Mesendoderm (in vitro differentiated cells): ENCODE measurements around the gene ANKRD18B.
"Not testable (repeated sequence)": the region's sequence is repeated elsewhere in the genome, so short reads cannot be mapped to it uniquely, and the experiment has no call there.

Experiments
- DNase-seq: peaks from one replicate; pipeline ENCODE4 v3.0.0; 2013
- H2AK5ac ChIP-seq: 2 replicates; pipeline ENCODE4 v1.6.1; 2013; ENCODE audit warnings: low read length, inconsistent platforms
- H2BK120ac ChIP-seq: 2 replicates; pipeline ENCODE4 v1.6.1; 2013; ENCODE audit warnings: low read depth, mild to moderate bottlenecking, low read length, moderate library complexity, mixed read lengths
- H2BK15ac ChIP-seq: replicated peaks from 2 replicates; pipeline ENCODE4 v1.6.1; 2013; ENCODE audit warnings: low read depth, mild to moderate bottlenecking, moderate library complexity
- H2BK5ac ChIP-seq: 2 replicates; pipeline ENCODE4 v1.6.1; 2013; ENCODE audit warnings: low read length, inconsistent platforms
- H3K18ac ChIP-seq: 2 replicates; pipeline ENCODE4 v1.6.1; 2013; ENCODE audit warnings: mild to moderate bottlenecking, low read length, mixed read lengths
- H3K23ac ChIP-seq: one replicate; pipeline ENCODE4 v1.6.1; 2013; ENCODE audit warnings: low read length
- H3K27ac ChIP-seq: 2 replicates; pipeline ENCODE4 v1.5.1; 2013; ENCODE audit warnings: low read depth, mild to moderate bottlenecking, inconsistent platforms, low read length, moderate library complexity
- H3K27me3 ChIP-seq: 2 replicates; pipeline ENCODE4 v1.6.1; 2013; ENCODE audit warnings: low read length, control low read depth, mild to moderate bottlenecking, inconsistent platforms; ENCODE audit not compliant: insufficient read depth, poor library complexity
- H3K36me3 ChIP-seq: 2 replicates; pipeline ENCODE4 v1.6.1; 2013; ENCODE audit warnings: low read length, inconsistent platforms; ENCODE audit not compliant: control insufficient read depth, insufficient read depth
- H3K4ac ChIP-seq: one replicate; pipeline ENCODE4 v1.6.1; 2013; ENCODE audit warnings: low read depth, mild to moderate bottlenecking, low read length, moderate library complexity
- H3K4me1 ChIP-seq: 2 replicates; pipeline ENCODE4 v1.6.1; 2013; ENCODE audit warnings: low read depth, low read length, inconsistent platforms; ENCODE audit not compliant: control insufficient read depth
- H3K4me2 ChIP-seq: 2 replicates; pipeline ENCODE4 v1.6.1; 2013; ENCODE audit warnings: low read length
- H3K4me3 ChIP-seq: 2 replicates; pipeline ENCODE4 v1.5.1; 2013; ENCODE audit warnings: mild to moderate bottlenecking, low read length
- H3K56ac ChIP-seq: one replicate; pipeline ENCODE4 v1.6.1; 2013; ENCODE audit warnings: low read length
- H3K79me1 ChIP-seq: 2 replicates; pipeline ENCODE4 v1.6.1; 2013; ENCODE audit warnings: low read length, inconsistent platforms
- H3K79me2 ChIP-seq: 2 replicates; pipeline ENCODE4 v1.6.1; 2013; ENCODE audit warnings: mild to moderate bottlenecking, low read length; ENCODE audit not compliant: control insufficient read depth, insufficient read depth
- H3K9ac ChIP-seq: 2 replicates; pipeline ENCODE4 v1.6.1; 2013; ENCODE audit warnings: low read length, inconsistent platforms
- H4K5ac ChIP-seq: one replicate; pipeline ENCODE4 v1.6.1; 2013; ENCODE audit warnings: low read length
- H4K8ac ChIP-seq: one replicate; pipeline ENCODE4 v1.6.1; 2013; ENCODE audit warnings: low read depth, mild to moderate bottlenecking, control low read depth, low read length, moderate library complexity
- WGBS: extraction: QIAGEN DNeasy Blood & Tissue Kit; methylation state at CpG from one replicate; pipeline ENCODE4 v1.1.7; 2013; ENCODE audit warnings: low lambda C conversion rate, missing lambda C conversion rate; ENCODE audit not compliant: insufficient coverage; ENCODE audit errors: extremely low coverage; 5-methylcytosine and 5-hydroxymethylcytosine counted together

The ANKRD18B gene

DNA sequence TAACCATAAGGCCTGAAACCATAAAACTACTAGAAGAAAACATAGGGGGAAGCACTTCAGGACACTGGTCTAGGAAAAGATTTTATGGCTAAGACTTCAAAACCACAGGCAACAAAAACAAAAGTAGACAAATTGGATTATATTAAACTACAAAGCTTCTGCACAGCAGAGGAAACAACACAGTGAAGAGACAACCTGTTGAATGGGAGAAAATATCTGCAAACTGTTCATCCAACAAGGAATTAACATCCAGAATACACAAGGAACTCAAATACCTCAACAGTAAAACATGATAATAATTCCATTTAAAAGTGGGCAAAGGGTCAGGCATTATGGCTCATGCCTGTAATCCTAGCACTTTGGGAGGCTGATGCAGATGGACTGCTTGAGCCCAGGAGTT lies 38.7 kb upstream of the ANKRD18B start:
- not testable (repeated sequence) for H2BK5ac ChIP-seq, H2AK5ac ChIP-seq, H3K56ac ChIP-seq, H3K4me1 ChIP-seq, H2BK15ac ChIP-seq, H2BK120ac ChIP-seq, H3K79me2 ChIP-seq, H4K5ac ChIP-seq, H3K23ac ChIP-seq, H3K4ac ChIP-seq, H3K79me1 ChIP-seq, H4K8ac ChIP-seq, H3K27ac ChIP-seq, H3K4me3 ChIP-seq, DNase-seq, H3K36me3 ChIP-seq, H3K4me2 ChIP-seq, H3K9ac ChIP-seq, H3K27me3 ChIP-seq, H3K18ac ChIP-seq

DNA sequence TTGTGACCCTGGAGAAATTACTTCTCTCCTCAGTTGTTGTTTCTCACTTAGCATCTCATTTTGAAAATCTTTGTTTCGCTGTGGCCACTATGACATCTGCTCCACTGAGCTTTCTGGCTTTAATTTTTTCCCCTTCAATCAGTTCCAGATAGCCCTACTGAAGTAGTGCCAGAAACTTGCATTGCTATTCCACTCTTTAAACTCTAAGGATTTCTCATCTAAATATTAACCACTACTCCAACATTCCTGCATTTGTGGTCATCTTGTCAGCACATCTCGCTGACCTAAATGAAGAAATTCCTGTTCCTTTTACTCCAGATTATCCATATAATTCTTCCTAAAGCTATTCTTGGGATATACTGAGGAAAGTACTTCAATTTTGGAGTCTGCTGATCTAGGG lies 35.0 kb upstream of the ANKRD18B start:
- no peaks in the 10 kb centered on the region for H3K4me1 ChIP-seq
- H3K4me2 ChIP-seq = no peak overlapping the region
- WGBS = no CpG with 5 or more reads among the region's 2 CpGs
- no peak overlapping the region for H2AK5ac ChIP-seq
- H4K5ac ChIP-seq = no peak overlapping the region
- H3K27me3 ChIP-seq = no peaks in the 10 kb centered on the region
- no peak overlapping the region for H2BK120ac ChIP-seq
- H3K27ac ChIP-seq = no peak overlapping the region
- no peak overlapping the region for H2BK5ac ChIP-seq
- H4K8ac ChIP-seq = no peak overlapping the region
- no peak overlapping the region for H3K4ac ChIP-seq
- no peak overlapping the region for H3K56ac ChIP-seq
- H2BK15ac ChIP-seq = no peak overlapping the region
- no peak for DNase-seq
- no peak overlapping the region for H3K4me3 ChIP-seq
- H3K36me3 ChIP-seq = no peaks in the 10 kb centered on the region
- H3K79me2 ChIP-seq = no peaks in the 10 kb centered on the region
- no peak overlapping the region for H3K9ac ChIP-seq
- no peak overlapping the region for H3K23ac ChIP-seq
- no peaks in the 10 kb centered on the region for H3K79me1 ChIP-seq
- no peak overlapping the region for H3K18ac ChIP-seq

DNA sequence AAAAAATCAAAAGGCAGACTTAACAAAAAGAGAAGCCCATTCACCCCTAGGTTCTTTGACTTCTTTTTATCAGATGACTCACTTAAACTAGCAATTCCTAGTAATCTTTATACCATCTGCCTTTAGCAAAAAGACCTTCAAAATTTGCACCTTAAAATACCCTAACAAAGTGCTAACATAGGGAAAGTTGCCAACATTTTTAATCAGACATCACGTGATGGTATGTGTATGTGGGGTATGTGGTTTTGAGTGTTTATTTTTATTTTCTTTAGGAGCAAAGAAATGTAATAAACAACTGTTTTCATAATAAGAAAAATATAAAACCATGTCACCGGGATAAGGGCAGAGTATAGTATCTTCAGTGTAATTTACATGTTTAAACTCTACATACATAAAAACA lies 30.2 kb upstream of the ANKRD18B start:
- H3K4me1 ChIP-seq, H3K27me3 ChIP-seq, H2BK120ac ChIP-seq, H3K23ac ChIP-seq, H3K18ac ChIP-seq, H3K4ac ChIP-seq, H3K79me1 ChIP-seq, H4K5ac ChIP-seq, H3K4me3 ChIP-seq, H2BK5ac ChIP-seq, DNase-seq, H3K4me2 ChIP-seq, H3K36me3 ChIP-seq, H2BK15ac ChIP-seq, H2AK5ac ChIP-seq, H3K79me2 ChIP-seq, H3K27ac ChIP-seq, H4K8ac ChIP-seq, H3K56ac ChIP-seq, H3K9ac ChIP-seq: not testable (repeated sequence)
- WGBS = 100% methylated on average over 1 of the region's 2 CpGs

DNA sequence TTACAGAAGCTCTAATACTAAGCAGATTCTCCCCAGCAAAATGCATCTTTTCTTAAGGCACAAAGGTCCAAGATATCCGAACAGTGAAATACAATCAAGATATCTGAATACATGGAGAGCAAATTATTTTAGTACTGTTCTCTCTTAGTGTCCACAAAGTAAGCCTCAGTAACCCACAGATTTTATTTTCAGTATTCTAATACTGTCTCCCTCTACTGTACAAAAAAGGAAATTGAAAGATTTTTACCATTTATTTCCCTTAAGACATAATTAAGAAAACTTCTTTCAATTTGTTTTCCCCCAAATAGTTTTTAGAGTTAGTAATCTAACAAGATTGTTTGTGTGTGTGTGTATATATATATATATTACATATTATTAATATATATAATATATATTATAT lies 25.7 kb upstream of the ANKRD18B start:
- no peak overlapping the region for H4K8ac ChIP-seq
- no CpG with 5 or more reads among the region's 1 CpG for WGBS
- no peak for DNase-seq
- H2BK5ac ChIP-seq = no peak overlapping the region
- no peak overlapping the region for H2BK120ac ChIP-seq
- no peak overlapping the region for H4K5ac ChIP-seq
- no peak overlapping the region for H3K56ac ChIP-seq
- H2AK5ac ChIP-seq = no peak overlapping the region
- no peaks in the 10 kb centered on the region for H3K4me1 ChIP-seq
- H3K18ac ChIP-seq = no peak overlapping the region
- H3K4me3 ChIP-seq = no peak overlapping the region
- H3K4ac ChIP-seq = no peak overlapping the region
- H3K79me1 ChIP-seq = no peaks in the 10 kb centered on the region
- H3K27me3 ChIP-seq = no peaks in the 10 kb centered on the region
- H2BK15ac ChIP-seq = no peak overlapping the region
- no peaks in the 10 kb centered on the region for H3K36me3 ChIP-seq
- no peak overlapping the region for H3K23ac ChIP-seq
- H3K79me2 ChIP-seq = no peaks in the 10 kb centered on the region
- H3K9ac ChIP-seq = no peak overlapping the region
- H3K4me2 ChIP-seq = no peak overlapping the region
- H3K27ac ChIP-seq = no peak overlapping the region

DNA sequence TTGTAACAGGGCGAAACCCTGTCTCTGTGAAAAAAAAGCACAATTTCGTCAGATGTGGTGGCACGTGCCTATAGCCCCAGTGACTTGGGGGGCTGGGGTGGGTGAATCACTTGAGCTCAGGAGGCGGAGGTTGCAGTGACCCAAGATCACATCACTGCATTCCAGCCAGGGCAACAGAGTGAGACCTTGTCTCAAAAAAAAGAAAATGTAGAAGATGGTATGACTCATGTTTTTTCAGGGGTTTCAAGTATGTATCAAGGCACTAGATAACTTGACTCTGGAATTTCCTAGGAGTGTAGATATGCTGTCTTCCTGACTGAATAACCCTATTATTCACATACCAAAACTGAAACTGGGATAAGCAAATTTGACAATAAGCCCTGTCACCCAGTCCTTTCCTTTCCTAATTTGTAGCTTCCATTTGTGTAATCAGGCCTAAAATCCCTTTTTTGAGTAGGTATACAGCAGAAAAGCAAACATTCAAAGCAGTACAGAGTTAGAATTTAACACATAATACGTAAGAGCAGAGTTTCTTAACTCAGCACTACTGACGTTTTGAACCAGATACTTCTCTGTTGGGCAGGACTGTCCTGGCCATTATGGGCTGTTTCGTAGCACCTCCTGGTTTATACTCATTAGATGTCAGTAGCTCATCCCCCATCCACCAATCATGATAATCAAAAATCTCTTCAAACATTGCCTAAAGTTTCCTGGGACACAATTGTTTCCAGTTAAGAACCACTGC lies 17.3 kb upstream of the ANKRD18B start:
- no peaks in the 10 kb centered on the region for H3K79me2 ChIP-seq
- DNase-seq = peak; percentile 38
- H3K23ac ChIP-seq = no peak overlapping the region
- H3K4me1 ChIP-seq = no peaks in the 10 kb centered on the region
- H2AK5ac ChIP-seq = no peak overlapping the region
- H2BK120ac ChIP-seq = no peak overlapping the region
- no peak overlapping the region for H2BK5ac ChIP-seq
- no peak overlapping the region for H3K4me3 ChIP-seq
- no peak overlapping the region for H3K27ac ChIP-seq
- H3K4ac ChIP-seq = no peak overlapping the region
- H3K36me3 ChIP-seq = no peaks in the 10 kb centered on the region
- no CpG with 5 or more reads among the region's 7 CpGs for WGBS
- no peak overlapping the region for H4K8ac ChIP-seq
- H4K5ac ChIP-seq = no peak overlapping the region
- no peak overlapping the region for H3K18ac ChIP-seq
- H3K4me2 ChIP-seq = no peak overlapping the region
- no peak overlapping the region for H3K9ac ChIP-seq
- H2BK15ac ChIP-seq = no peak overlapping the region
- H3K56ac ChIP-seq = no peak overlapping the region
- no peaks in the 10 kb centered on the region for H3K79me1 ChIP-seq
- no peaks in the 10 kb centered on the region for H3K27me3 ChIP-seq
